HG03442 (cell line): ENCODE measurements around the gene PUM2.
A peak's percentile ranks its signal among the peaks of the same experiment; 100 is the strongest.

ENCODE experiments used
- ATAC-seq: cut with Tn5 transposase; IDR thresholded peaks from one replicate; pipeline ENCODE4 v1.9.1; 2021; ENCODE audit warnings: mild to moderate bottlenecking, moderate library complexity; ENCODE audit not compliant: unreplicated experiment

PUM2 gene

GRCh38 chr2:20219763-20220380 is 130.8 kb downstream of the PUM2 start:
- ATAC-seq, result no peak

GRCh38 chr2:20218331-20219320 is 132.0 kb downstream of the PUM2 start:
- ATAC-seq, result no peak

GRCh38 chr2:20217041-20217970 is 133.3 kb downstream of the PUM2 start:
- no peak for ATAC-seq

GRCh38 chr2:20216130-20217025 is 134.3 kb downstream of the PUM2 start:
- no peak for ATAC-seq

- no peak for ATAC-seq
Measured at GRCh38 chr2:20215183-20216040, 135.2 kb downstream of the PUM2 start.

GRCh38 chr2:20214566-20215182 is 136.0 kb downstream of the PUM2 start:
- no peak for ATAC-seq

GRCh38 chr2:20213651-20214565 is 136.7 kb downstream of the PUM2 start:
- no peak for ATAC-seq

GRCh38 chr2:20212871-20213503 is 137.7 kb downstream of the PUM2 start:
- no peak for ATAC-seq

- ATAC-seq, result no peak
Measured at GRCh38 chr2:20212459-20212870, 138.2 kb downstream of the PUM2 start.

GRCh38 chr2:20211860-20212458 is 138.7 kb downstream of the PUM2 start:
- ATAC-seq, result no peak

- no peak for ATAC-seq
Measured at GRCh38 chr2:20211420-20211819, 139.2 kb downstream of the PUM2 start.

GRCh38 chr2:20210462-20210861 is 140.2 kb downstream of the PUM2 start:
- ATAC-seq, result no peak

- ATAC-seq, result no peak
Measured at GRCh38 chr2:20209373-20210109, 141.1 kb downstream of the PUM2 start.

- no peak for ATAC-seq
Measured at GRCh38 chr2:20208476-20208859, 142.2 kb downstream of the PUM2 start.

- ATAC-seq, result peak; percentile 48
Measured at GRCh38 chr2:20207051-20207450, 143.6 kb downstream of the PUM2 start.

- ATAC-seq, result no peak
Measured at GRCh38 chr2:20205915-20206524, 144.6 kb downstream of the PUM2 start.
